Stomach (tissue), 4 donors: Measurements from ENCODE around the gene ITGB5.

Source experiments
- POLR2A ChIP-seq, 4 donors: fragments of 450-650 bp; IDR thresholded peaks; one replicate each; pipeline ENCODE4 v1.6.1; 2016; ENCODE audit warnings: antibody characterized with exemption in 4 of 4, control low read depth in 2 of 4, mild to moderate bottlenecking in 1 of 4, moderate library complexity in 1 of 4
- TF ChIP-seq, protein P1 (sequence below), 7 experiments: fragments of 450-650 bp in 4 of 7; fragments of 200-600 bp in 3 of 7; sonication (generic) in 3 of 7; IDR thresholded peaks; one replicate each; pipeline ENCODE4 v1.5.1; 2016 to 2019; ENCODE audit warnings: antibody characterized with exemption in 7 of 7, control low read depth in 2 of 7, mild to moderate bottlenecking in 1 of 7

DNA sequence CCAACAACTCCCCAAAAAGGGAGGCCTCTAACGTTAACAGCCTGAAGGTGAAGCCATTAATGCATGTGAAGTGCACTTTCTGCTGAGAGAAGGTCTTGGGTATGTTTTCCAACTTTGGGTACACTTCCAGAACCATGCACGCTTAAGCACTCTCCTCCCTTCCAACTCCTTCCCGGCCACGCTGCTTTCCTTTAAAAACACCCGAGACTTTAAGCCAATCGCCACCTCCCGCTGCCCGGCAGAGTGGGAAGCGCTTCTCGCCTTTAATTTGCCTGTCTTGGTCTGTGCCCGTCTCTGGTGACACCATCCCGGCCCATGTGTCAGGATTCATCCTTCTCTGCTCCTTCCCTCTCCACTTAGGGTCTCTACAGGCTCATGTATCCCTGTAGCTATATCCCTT is 35.3 kb downstream of the ITGB5 start:
- no peak for TF ChIP-seq POLR2A (IDR thresholded peaks at IDR 0.05)
- TF ChIP-seq, protein P1, sequence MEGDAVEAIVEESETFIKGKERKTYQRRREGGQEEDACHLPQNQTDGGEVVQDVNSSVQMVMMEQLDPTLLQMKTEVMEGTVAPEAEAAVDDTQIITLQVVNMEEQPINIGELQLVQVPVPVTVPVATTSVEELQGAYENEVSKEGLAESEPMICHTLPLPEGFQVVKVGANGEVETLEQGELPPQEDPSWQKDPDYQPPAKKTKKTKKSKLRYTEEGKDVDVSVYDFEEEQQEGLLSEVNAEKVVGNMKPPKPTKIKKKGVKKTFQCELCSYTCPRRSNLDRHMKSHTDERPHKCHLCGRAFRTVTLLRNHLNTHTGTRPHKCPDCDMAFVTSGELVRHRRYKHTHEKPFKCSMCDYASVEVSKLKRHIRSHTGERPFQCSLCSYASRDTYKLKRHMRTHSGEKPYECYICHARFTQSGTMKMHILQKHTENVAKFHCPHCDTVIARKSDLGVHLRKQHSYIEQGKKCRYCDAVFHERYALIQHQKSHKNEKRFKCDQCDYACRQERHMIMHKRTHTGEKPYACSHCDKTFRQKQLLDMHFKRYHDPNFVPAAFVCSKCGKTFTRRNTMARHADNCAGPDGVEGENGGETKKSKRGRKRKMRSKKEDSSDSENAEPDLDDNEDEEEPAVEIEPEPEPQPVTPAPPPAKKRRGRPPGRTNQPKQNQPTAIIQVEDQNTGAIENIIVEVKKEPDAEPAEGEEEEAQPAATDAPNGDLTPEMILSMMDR (IDR thresholded peaks at IDR 0.05), result no peak
